T47D (cell line): ENCODE measurements around the gene CPHXL.

Experiments used
- DNase-seq, 2 experiments: peaks; one replicate each; pipeline versions ENCODE4 v3.0.0 to v3.0.0-alpha.2; 2011 to 2012; ENCODE audit warnings: low read depth in 1 of 2, low spot score in 1 of 2
- JUND ChIP-seq: IDR thresholded peaks from 2 replicates; pipeline ENCODE4 v1.6.1; 2012; ENCODE audit warnings: low read depth
- in situ Hi-C: cut with HindIII; loops from 2 replicates; pipeline ENCODE4 v1.10.0; 2016; ENCODE audit warnings: low sequenced_read_pairs, low pct_unique_long_range_greater_than_20kb

The CPHXL gene

GRCh38 chr16:75679366-75679765 is 46.9 kb downstream of the CPHXL start:
- TF ChIP-seq JUND: no peak
- in situ Hi-C loops: no loop called here

DNA sequence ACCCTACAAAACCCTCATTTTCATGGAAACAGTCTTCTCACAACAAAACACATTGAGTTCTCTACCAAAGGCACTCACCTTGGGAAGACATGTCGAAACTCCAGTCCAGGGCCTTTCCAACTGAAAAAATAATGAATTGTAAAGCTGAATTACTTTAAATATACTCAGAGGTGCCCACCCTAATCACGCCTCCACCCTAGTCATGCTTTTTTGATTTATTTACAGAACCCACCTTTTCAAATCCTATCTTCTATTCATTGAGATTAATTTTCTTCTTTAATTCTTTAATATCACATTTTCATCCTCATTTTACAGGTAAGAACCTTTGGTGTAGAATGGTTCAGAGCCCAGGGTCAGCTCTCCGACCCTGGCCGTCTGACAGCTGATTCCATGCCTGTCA is 49.4 kb downstream of the CPHXL start, which contains the start of gene CPHXL2:
Gene CPHXL2 (minus strand): TSS at position 101 of the 400 bp plus-strand sequence. CDS start 10 bp downstream, at position 91.
- no peak for DNase-seq
- no peak for TF ChIP-seq JUND
- in situ Hi-C loops: no loop called here

More at GRCh38 chr16:75679366-75679765, 46.9 kb downstream of the CPHXL start:
- no peak for DNase-seq

DNA sequence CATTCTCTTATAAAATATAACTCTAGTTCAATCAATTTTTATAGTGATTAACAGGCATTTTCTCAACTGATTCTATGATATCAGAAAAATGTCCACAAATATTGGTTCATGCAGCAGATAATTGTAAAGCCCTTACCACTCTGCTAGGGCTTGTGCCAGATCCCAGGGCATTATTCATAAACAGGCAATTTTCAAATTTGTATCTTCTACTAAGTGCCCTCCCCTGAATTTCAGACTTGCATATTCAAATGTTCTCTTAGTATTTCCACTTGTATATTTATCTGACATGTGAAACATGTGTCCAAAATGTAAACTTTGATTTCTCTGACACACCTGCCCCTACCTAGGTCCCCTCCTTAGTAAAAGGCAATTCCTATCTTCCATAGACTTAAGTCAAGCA is 58.8 kb downstream of the CPHXL start:
- no peak for TF ChIP-seq JUND
- in situ Hi-C loops: no loop called here
- DNase-seq: no peak
